ENCODE data around the gene UGT1A5. TPM values are rescaled to one million over a fixed set of nuclear protein-coding genes. Genes with fewer than 3 reads are reported as not detected.

UGT1A5 gene
- polyA plus RNA-seq, 1 donor (not counting 4 experiments of a cell fraction or from before 2014, with no cell fraction given), result 1.3 TPM

DNA sequence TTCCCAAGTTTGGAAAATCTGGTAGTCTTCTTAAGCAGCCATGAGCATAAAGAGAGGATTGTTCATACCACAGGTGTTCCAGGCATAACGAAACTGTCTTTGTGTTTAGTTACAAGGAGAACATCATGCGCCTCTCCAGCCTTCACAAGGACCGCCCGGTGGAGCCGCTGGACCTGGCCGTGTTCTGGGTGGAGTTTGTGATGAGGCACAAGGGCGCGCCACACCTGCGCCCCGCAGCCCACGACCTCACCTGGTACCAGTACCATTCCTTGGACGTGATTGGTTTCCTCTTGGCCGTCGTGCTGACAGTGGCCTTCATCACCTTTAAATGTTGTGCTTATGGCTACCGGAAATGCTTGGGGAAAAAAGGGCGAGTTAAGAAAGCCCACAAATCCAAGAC lies 59.4 kb downstream of the UGT1A5 start:
- H3K36me3 ChIP-seq (ENCODE audit: control insufficient read depth in 2 of 2, extremely low read depth in 1 of 2, insufficient read depth in 2 of 2, low read length in 2 of 2), result peaks cover 17 to 19% of the 10 kb centered on the region in 2 experiments
- no peak overlapping the region for H3K27ac ChIP-seq (ENCODE audit: control insufficient read depth, insufficient read depth, low read length)
- dilution Hi-C loops (cut with MboI; ENCODE audit: extremely low pct_ligation_motif_present, low sequenced_read_pairs), result no loop called here
- H2AFZ ChIP-seq (ENCODE audit: control insufficient read depth, low read length), result no peak overlapping the region
- H3K79me2 ChIP-seq (ENCODE audit: control insufficient read depth, insufficient read depth, low read length), result no peaks in the 10 kb centered on the region
- H3K9ac ChIP-seq (ENCODE audit: control insufficient read depth, extremely low read depth, insufficient read depth, low read length), result no peak overlapping the region
- no peaks in the 10 kb centered on the region for H4K20me1 ChIP-seq (ENCODE audit: control insufficient read depth, extremely low read depth, insufficient read depth, low read length)
- no peaks in the 10 kb centered on the region for H3K4me1 ChIP-seq (ENCODE audit: control insufficient read depth, extremely low read depth, insufficient read depth, low read length)
- no peaks in the 10 kb centered on the region for H3K9me1 ChIP-seq (ENCODE audit: control insufficient read depth, extremely low read depth, insufficient read depth, low read length)
- no peak overlapping the region for H3K4me3 ChIP-seq (ENCODE audit: control insufficient read depth in 2 of 3, extremely low read depth in 1 of 3, insufficient read depth in 2 of 3, low read depth in 1 of 3, low read length in 3 of 3)
- TF ChIP-seq EZH2 (IDR thresholded peaks at IDR 0.05; ENCODE audit: low read length), result no peak
- TF ChIP-seq, protein P1, sequence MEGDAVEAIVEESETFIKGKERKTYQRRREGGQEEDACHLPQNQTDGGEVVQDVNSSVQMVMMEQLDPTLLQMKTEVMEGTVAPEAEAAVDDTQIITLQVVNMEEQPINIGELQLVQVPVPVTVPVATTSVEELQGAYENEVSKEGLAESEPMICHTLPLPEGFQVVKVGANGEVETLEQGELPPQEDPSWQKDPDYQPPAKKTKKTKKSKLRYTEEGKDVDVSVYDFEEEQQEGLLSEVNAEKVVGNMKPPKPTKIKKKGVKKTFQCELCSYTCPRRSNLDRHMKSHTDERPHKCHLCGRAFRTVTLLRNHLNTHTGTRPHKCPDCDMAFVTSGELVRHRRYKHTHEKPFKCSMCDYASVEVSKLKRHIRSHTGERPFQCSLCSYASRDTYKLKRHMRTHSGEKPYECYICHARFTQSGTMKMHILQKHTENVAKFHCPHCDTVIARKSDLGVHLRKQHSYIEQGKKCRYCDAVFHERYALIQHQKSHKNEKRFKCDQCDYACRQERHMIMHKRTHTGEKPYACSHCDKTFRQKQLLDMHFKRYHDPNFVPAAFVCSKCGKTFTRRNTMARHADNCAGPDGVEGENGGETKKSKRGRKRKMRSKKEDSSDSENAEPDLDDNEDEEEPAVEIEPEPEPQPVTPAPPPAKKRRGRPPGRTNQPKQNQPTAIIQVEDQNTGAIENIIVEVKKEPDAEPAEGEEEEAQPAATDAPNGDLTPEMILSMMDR (optimal IDR thresholded peaks at IDR 0.05 in 1 of 3, IDR thresholded peaks at IDR 0.05 in 1 of 3, conservative IDR thresholded peaks at IDR 0.05 in 1 of 3; ENCODE audit: extremely low read depth in 1 of 3, insufficient read depth in 2 of 3, low read length in 3 of 3), result no peak
- FAIRE-seq (no peak), DNase-seq (ENCODE audit: low read depth, low spot score) (no peak)
- H3K4me2 ChIP-seq (ENCODE audit: control insufficient read depth, extremely low read depth, insufficient read depth, low read depth, low read length), result no peak overlapping the region
- no peaks in the 10 kb centered on the region for H3K27me3 ChIP-seq (ENCODE audit: control insufficient read depth, extremely low read depth, insufficient read depth, low read length)
- H3K9me3 ChIP-seq (ENCODE audit: control insufficient read depth, low read depth, low read length), result peaks cover 3% of the 10 kb centered on the region

DNA sequence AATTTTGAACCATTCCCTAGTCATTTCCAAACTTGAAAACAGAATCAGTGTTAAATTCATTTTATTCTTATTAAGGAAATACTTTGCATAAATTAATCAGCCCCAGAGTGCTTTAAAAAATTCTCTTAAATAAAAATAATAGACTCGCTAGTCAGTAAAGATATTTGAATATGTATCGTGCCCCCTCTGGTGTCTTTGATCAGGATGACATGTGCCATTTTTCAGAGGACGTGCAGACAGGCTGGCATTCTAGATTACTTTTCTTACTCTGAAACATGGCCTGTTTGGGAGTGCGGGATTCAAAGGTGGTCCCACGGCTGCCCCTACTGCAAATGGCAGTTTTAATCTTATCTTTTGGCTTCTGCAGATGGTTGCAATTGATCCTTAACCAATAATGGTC lies 59.9 kb downstream of the UGT1A5 start:
- no peak overlapping the region for H3K27ac ChIP-seq (ENCODE audit: control insufficient read depth, insufficient read depth, low read length)
- no peaks in the 10 kb centered on the region for H3K4me1 ChIP-seq (ENCODE audit: control insufficient read depth, extremely low read depth, insufficient read depth, low read length)
- TF ChIP-seq, protein P1 (optimal IDR thresholded peaks at IDR 0.05 in 1 of 3, IDR thresholded peaks at IDR 0.05 in 1 of 3, conservative IDR thresholded peaks at IDR 0.05 in 1 of 3; ENCODE audit: extremely low read depth in 1 of 3, insufficient read depth in 2 of 3, low read length in 3 of 3), result no peak
- TF ChIP-seq EZH2 (IDR thresholded peaks at IDR 0.05; ENCODE audit: low read length), result no peak
- peaks cover 3% of the 10 kb centered on the region for H3K9me3 ChIP-seq (ENCODE audit: control insufficient read depth, low read depth, low read length)
- H2AFZ ChIP-seq (ENCODE audit: control insufficient read depth, low read length), result no peak overlapping the region
- no peak for DNase-seq (ENCODE audit: low read depth, low spot score)
- H3K4me2 ChIP-seq (ENCODE audit: control insufficient read depth, extremely low read depth, insufficient read depth, low read depth, low read length), result no peak overlapping the region
- H3K27me3 ChIP-seq (ENCODE audit: control insufficient read depth, extremely low read depth, insufficient read depth, low read length), result no peaks in the 10 kb centered on the region
- peaks cover 17 to 19% of the 10 kb centered on the region in 2 experiments for H3K36me3 ChIP-seq (ENCODE audit: control insufficient read depth in 2 of 2, extremely low read depth in 1 of 2, insufficient read depth in 2 of 2, low read length in 2 of 2)
- no peaks in the 10 kb centered on the region for H4K20me1 ChIP-seq (ENCODE audit: control insufficient read depth, extremely low read depth, insufficient read depth, low read length)
- dilution Hi-C loops (cut with MboI; ENCODE audit: extremely low pct_ligation_motif_present, low sequenced_read_pairs), result no loop called here
- no peak overlapping the region for H3K4me3 ChIP-seq (ENCODE audit: control insufficient read depth in 2 of 3, extremely low read depth in 1 of 3, insufficient read depth in 2 of 3, low read depth in 1 of 3, low read length in 3 of 3)
- H3K9me1 ChIP-seq (ENCODE audit: control insufficient read depth, extremely low read depth, insufficient read depth, low read length), result no peaks in the 10 kb centered on the region
- FAIRE-seq, result no peak
- no peak overlapping the region for H3K9ac ChIP-seq (ENCODE audit: control insufficient read depth, extremely low read depth, insufficient read depth, low read length)
- no peaks in the 10 kb centered on the region for H3K79me2 ChIP-seq (ENCODE audit: control insufficient read depth, insufficient read depth, low read length)

Measured in keratinocyte (primary cell).